ENCODE data around the gene NAALADL2.
A peak's percentile ranks its signal among the peaks of the same experiment; 100 is the strongest.
"Not testable (repeated sequence)": the region's sequence is repeated elsewhere in the genome, so short reads cannot be mapped to it uniquely, and the experiment has no call there.

The NAALADL2 gene

GRCh38 chr3:175082631-175083030 lies 223.5 kb downstream of the NAALADL2 start:
- DNase-seq, result no peak

- DNase-seq, result not testable (repeated sequence)
These were observed 228.0 kb downstream of the NAALADL2 start for GRCh38 chr3:175087128-175087527.

GRCh38 chr3:175088766-175089380 lies 229.7 kb downstream of the NAALADL2 start:
- no peak for DNase-seq

GRCh38 chr3:175091426-175092114 lies 232.4 kb downstream of the NAALADL2 start:
- no peak for DNase-seq

- no peak for DNase-seq
These were observed 234.6 kb downstream of the NAALADL2 start for GRCh38 chr3:175093748-175094147.

- DNase-seq, result no peak
These were observed 235.2 kb downstream of the NAALADL2 start for GRCh38 chr3:175094344-175094743.

- DNase-seq, result no peak
These were observed 239.5 kb downstream of the NAALADL2 start for GRCh38 chr3:175098644-175099043.

GRCh38 chr3:175102161-175102560 lies 243.0 kb downstream of the NAALADL2 start:
- no peak for DNase-seq

GRCh38 chr3:175103298-175103697 lies 244.2 kb downstream of the NAALADL2 start:
- DNase-seq, result no peak

- DNase-seq, result no peak
These were observed 245.9 kb downstream of the NAALADL2 start for GRCh38 chr3:175105066-175105465.

- no peak for DNase-seq
These were observed 248.1 kb downstream of the NAALADL2 start for GRCh38 chr3:175107231-175107630.

GRCh38 chr3:175107995-175108394 lies 248.9 kb downstream of the NAALADL2 start:
- DNase-seq, result no peak

- DNase-seq, result no peak
These were observed 249.5 kb downstream of the NAALADL2 start for GRCh38 chr3:175108613-175109151.

- no peak for DNase-seq
These were observed 251.9 kb downstream of the NAALADL2 start for GRCh38 chr3:175111036-175111435.

GRCh38 chr3:175118382-175118941 lies 259.3 kb downstream of the NAALADL2 start:
- DNase-seq, result no peak

- peak; percentile 53 for DNase-seq
These were observed 262.1 kb downstream of the NAALADL2 start for GRCh38 chr3:175121225-175121624.

GRCh38 chr3:175127075-175127662 lies 268.0 kb downstream of the NAALADL2 start:
- no peak for DNase-seq

- DNase-seq, result no peak
These were observed 270.0 kb downstream of the NAALADL2 start for GRCh38 chr3:175129126-175129525.

GRCh38 chr3:175129571-175129970 lies 270.4 kb downstream of the NAALADL2 start:
- no peak for DNase-seq

- not testable (repeated sequence) for DNase-seq
These were observed 272.7 kb downstream of the NAALADL2 start for GRCh38 chr3:175131866-175132265.

- not testable (repeated sequence) for DNase-seq
These were observed 273.6 kb downstream of the NAALADL2 start for GRCh38 chr3:175132706-175133105.

GRCh38 chr3:175144368-175144767 lies 285.2 kb downstream of the NAALADL2 start:
- DNase-seq, result no peak

- no peak for DNase-seq
These were observed 287.1 kb downstream of the NAALADL2 start for GRCh38 chr3:175146258-175146657.

- no peak for DNase-seq
These were observed 290.5 kb downstream of the NAALADL2 start for GRCh38 chr3:175149675-175150074.

All from islet precursor cell (in vitro differentiated cells).